ENCODE results near the gene CUEDC2. TPM values are rescaled to one million over a fixed set of nuclear protein-coding genes. Genes with fewer than 3 reads are reported as not detected.

The CUEDC2 gene
- total and polyA plus RNA-seq, 8 donors, result 47.0 to 81.0 (median 71.7) TPM

- Histone ChIP-seq H3K4me3 (peak overlapping the region; percentile 49 to 79), H3K27me3 (no peaks in the 10 kb centered on the region), H3K9me3 (no peaks in the 10 kb centered on the region), H3K4me1 (peaks cover 11 to 62% of the 10 kb centered on the region in 2 donors), H3K36me3 (no peaks in the 10 kb centered on the region), H3K27ac (peak overlapping the region; percentile 83 to 88)
- TF ChIP-seq CTCF (IDR thresholded peaks at IDR 0.05), result no peak
- intact Hi-C loops (cut with DNase I), result no loop called here
- ATAC-seq (peak; percentile 78), DNase-seq (peak; percentile 83 to 97 (median 89))
Measured at GRCh38 chr10:102450374-102451104, 18.2 kb upstream of the CUEDC2 start.

GRCh38 chr10:102450124-102450373 is 17.7 kb upstream of the CUEDC2 start:
- H3K27ac ChIP-seq, result peak overlapping the region; percentile 83 to 88
- no peaks in the 10 kb centered on the region for H3K9me3 ChIP-seq
- ATAC-seq (no peak), DNase-seq (no peak)
- intact Hi-C loops (cut with DNase I), result no loop called here
- H3K27me3 ChIP-seq, result no peaks in the 10 kb centered on the region
- peaks cover 7 to 57% of the 10 kb centered on the region in 2 donors for H3K4me1 ChIP-seq
- no peak for TF ChIP-seq CTCF (IDR thresholded peaks at IDR 0.05)
- H3K4me3 ChIP-seq, result peak overlapping the region; percentile 49 to 79
- H3K36me3 ChIP-seq, result no peaks in the 10 kb centered on the region

- intact Hi-C loops (cut with DNase I), result no loop called here
- no peaks in the 10 kb centered on the region for H3K27me3 ChIP-seq
- H3K4me1 ChIP-seq, result peaks cover 7 to 52% of the 10 kb centered on the region in 2 donors
- H3K4me3 ChIP-seq, result peak overlapping the region; percentile 49 to 79
- no peak for TF ChIP-seq CTCF (IDR thresholded peaks at IDR 0.05)
- DNase-seq, result peak in 3 of 4 donors; percentile 79 to 90 (median 89)
- ATAC-seq, result peak; percentile 76
- H3K27ac ChIP-seq, result peak overlapping the region; percentile 83 to 88
- no peaks in the 10 kb centered on the region for H3K36me3 ChIP-seq
- no peaks in the 10 kb centered on the region for H3K9me3 ChIP-seq
Measured at GRCh38 chr10:102449321-102450123, 17.1 kb upstream of the CUEDC2 start.

GRCh38 chr10:102444851-102445250 is 12.5 kb upstream of the CUEDC2 start:
- no peak overlapping the region for H3K27ac ChIP-seq
- no peaks in the 10 kb centered on the region for H3K9me3 ChIP-seq
- DNase-seq (no peak), ATAC-seq (no peak)
- H3K4me1 ChIP-seq, result peaks cover 0 to 10% of the 10 kb centered on the region in 2 donors
- H3K4me3 ChIP-seq, result no peak overlapping the region
- intact Hi-C loops (cut with DNase I), result no loop called here
- H3K27me3 ChIP-seq, result no peaks in the 10 kb centered on the region
- H3K36me3 ChIP-seq, result no peaks in the 10 kb centered on the region
- TF ChIP-seq CTCF (IDR thresholded peaks at IDR 0.05), result no peak

GRCh38 chr10:102438374-102438773 is 6.0 kb upstream of the CUEDC2 start:
- TF ChIP-seq CTCF (IDR thresholded peaks at IDR 0.05), result no peak
- DNase-seq (no peak), ATAC-seq (no peak)
- H3K36me3 ChIP-seq, result no peaks in the 10 kb centered on the region
- peak overlapping the region in 1 of 2 donors; percentile 38 for H3K4me3 ChIP-seq
- H3K4me1 ChIP-seq, result peaks cover 7 to 37% of the 10 kb centered on the region in 2 donors
- no peaks in the 10 kb centered on the region for H3K9me3 ChIP-seq
- intact Hi-C loops (cut with DNase I), result no loop called here
- H3K27me3 ChIP-seq, result no peaks in the 10 kb centered on the region
- H3K27ac ChIP-seq, result no peak overlapping the region
